OCI-LY1 (cell line): Measurements from ENCODE around the gene GPRC5C.

ENCODE experiments used
- H2AFZ ChIP-seq: fragments of 200-600 bp; sonication (generic), shearing (Covaris generic); 2 replicates; pipeline ENCODE4 v1.6.0; 2014; ENCODE audit warnings: antibody characterized with exemption, mild to moderate bottlenecking, low read length
- H3F3A ChIP-seq: fragments of 200-600 bp; sonication (generic), shearing (Covaris generic); 2 replicates; pipeline ENCODE4 v1.6.0; 2014; ENCODE audit warnings: mild to moderate bottlenecking, antibody characterized with exemption, low read length, moderate library complexity; ENCODE audit not compliant: insufficient read depth
- H3K27ac ChIP-seq: fragments of 200-600 bp; sonication (generic); 2 replicates; pipeline ENCODE4 v1.5.1; 2014; ENCODE audit warnings: low read length, mixed run types, mild to moderate bottlenecking, low read depth; ENCODE audit not compliant: poor library complexity, severe bottlenecking
- H3K27me3 ChIP-seq: fragments of 200-600 bp; sonication (generic); 2 replicates; pipeline ENCODE4 v1.6.0; 2014; ENCODE audit warnings: antibody characterized with exemption, mild to moderate bottlenecking, low read length, moderate library complexity; ENCODE audit not compliant: insufficient read depth
- H3K36me3 ChIP-seq: fragments of 200-600 bp; sonication (generic); 2 replicates; pipeline ENCODE4 v1.6.1; 2014; ENCODE audit warnings: mild to moderate bottlenecking, antibody characterized with exemption, low read length, moderate library complexity, mixed read lengths; ENCODE audit not compliant: insufficient read depth
- H3K4me1 ChIP-seq: fragments of 200-600 bp; sonication (generic); 2 replicates; pipeline ENCODE4 v1.5.1; 2014; ENCODE audit warnings: mild to moderate bottlenecking, low read length, moderate library complexity; ENCODE audit not compliant: insufficient read depth, severe bottlenecking
- H3K4me2 ChIP-seq: fragments of 200-600 bp; sonication (generic), shearing (Covaris generic); 2 replicates; pipeline ENCODE4 v1.6.1; 2014; ENCODE audit warnings: low read length
- H3K4me3 ChIP-seq: fragments of 200-600 bp; sonication (generic); 2 replicates; pipeline ENCODE4 v1.5.1; 2014; ENCODE audit warnings: low read length, low read depth, mild to moderate bottlenecking, mixed read lengths; ENCODE audit not compliant: poor library complexity, severe bottlenecking
- H3K79me2 ChIP-seq: fragments of 200-600 bp; shearing (Covaris generic); 2 replicates; pipeline ENCODE4 v1.6.1; 2016; ENCODE audit warnings: mixed run types, low read length, mixed read lengths; ENCODE audit not compliant: insufficient read depth
- H3K9ac ChIP-seq: fragments of 200-600 bp; sonication (generic), shearing (Covaris generic); 2 replicates; pipeline ENCODE4 v1.6.1; 2014; ENCODE audit warnings: mild to moderate bottlenecking, low read length, mixed read lengths
- H3K9me2 ChIP-seq: fragments of 200-600 bp; sonication (generic), shearing (Covaris generic); 2 replicates; pipeline ENCODE4 v1.6.1; 2014; ENCODE audit warnings: low read depth, mild to moderate bottlenecking, low read length, mixed read lengths
- H3K9me3 ChIP-seq: fragments of 200-600 bp; shearing (Covaris generic); 2 replicates; pipeline ENCODE4 v1.6.1; 2014; ENCODE audit warnings: low read length, mixed read lengths
- H4K20me1 ChIP-seq: fragments of 200-600 bp; sonication (generic), shearing (Covaris generic); 2 replicates; pipeline ENCODE4 v1.6.0; 2016; ENCODE audit warnings: mild to moderate bottlenecking, low read length; ENCODE audit not compliant: insufficient read depth
- CTCF ChIP-seq: fragments of 200-600 bp; sonication (generic), shearing (Covaris generic); IDR thresholded peaks from 2 replicates; pipeline ENCODE4 v1.5.1; 2017; ENCODE audit warnings: mild to moderate bottlenecking, antibody characterized with exemption, low read length, moderate library complexity, mixed read lengths
- EZH2 ChIP-seq: fragments of 200-600 bp; sonication (generic), shearing (Covaris generic); IDR thresholded peaks from 2 replicates; pipeline ENCODE4 v1.8.0; 2017; ENCODE audit warnings: borderline replicate concordance, mixed run types, mild to moderate bottlenecking, antibody characterized with exemption, low read length, moderate library complexity, mixed read lengths

The GPRC5C gene

GRCh38 chr17:74414510-74414909, 17.4 kb upstream of the GPRC5C start:
- no peak overlapping the region for H3K9ac ChIP-seq
- H3K27ac ChIP-seq: no peak overlapping the region
- H3K36me3 ChIP-seq: no peaks in the 10 kb centered on the region
- H2AFZ ChIP-seq: no peak overlapping the region
- no peaks in the 10 kb centered on the region for H3K9me3 ChIP-seq
- H3K27me3 ChIP-seq: no peaks in the 10 kb centered on the region
- H3F3A ChIP-seq: no peaks in the 10 kb centered on the region
- H3K79me2 ChIP-seq: no peaks in the 10 kb centered on the region
- no peak for TF ChIP-seq EZH2
- TF ChIP-seq CTCF: no peak
- H3K9me2 ChIP-seq: no peaks in the 10 kb centered on the region
- H3K4me2 ChIP-seq: no peak overlapping the region
- H3K4me3 ChIP-seq: no peak overlapping the region
- H3K4me1 ChIP-seq: no peaks in the 10 kb centered on the region
- no peaks in the 10 kb centered on the region for H4K20me1 ChIP-seq

DNA sequence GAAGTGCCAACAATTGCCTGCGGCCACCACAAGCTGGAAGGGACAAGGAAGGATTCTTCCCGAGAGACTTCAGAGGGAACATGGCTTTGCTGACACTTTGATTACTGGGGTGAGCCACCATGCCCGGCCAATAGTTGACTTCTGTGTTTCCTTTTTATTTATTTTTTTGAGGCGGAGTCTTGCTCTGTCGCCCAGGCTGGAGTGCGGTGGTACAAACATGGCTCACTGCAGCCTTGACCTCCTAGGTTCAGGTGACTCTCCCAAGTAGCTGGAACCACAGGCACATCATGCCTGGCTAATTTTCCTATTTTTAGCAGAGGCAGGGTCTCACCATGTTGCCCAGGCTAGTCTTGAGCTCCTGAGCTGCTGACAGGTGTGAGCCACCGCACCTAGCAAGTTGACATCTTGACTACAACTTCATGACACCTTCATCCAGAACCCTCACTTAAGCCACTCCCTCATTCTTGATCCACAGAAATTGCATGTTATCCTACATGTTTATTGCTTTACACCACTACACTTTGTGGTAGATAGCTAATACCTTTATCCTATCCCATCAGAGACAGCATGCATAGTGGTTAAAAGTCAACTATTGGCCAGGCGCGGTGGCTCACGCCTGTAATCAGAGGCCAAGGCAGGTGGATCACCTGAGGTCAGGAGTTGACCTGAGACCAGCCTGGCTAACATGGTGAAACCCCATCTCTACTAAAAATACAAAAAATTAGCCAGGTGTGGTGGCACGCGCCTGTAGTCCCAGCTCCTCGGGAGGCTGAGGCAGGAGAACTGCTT, 16.1 kb upstream of the GPRC5C start:
- Histone ChIP-seq H4K20me1 (no peaks in the 10 kb centered on the region), H3K27ac (no peak overlapping the region), H3K9me2 (no peaks in the 10 kb centered on the region), H3K4me2 (no peak overlapping the region), H3K4me1 (no peaks in the 10 kb centered on the region), H3K27me3 (no peaks in the 10 kb centered on the region), H2AFZ (no peak overlapping the region), H3K36me3 (no peaks in the 10 kb centered on the region), H3K9me3 (no peaks in the 10 kb centered on the region), H3K9ac (no peak overlapping the region), H3K79me2 (no peaks in the 10 kb centered on the region), H3K4me3 (no peak overlapping the region), H3F3A (no peaks in the 10 kb centered on the region)
- no peak for TF ChIP-seq EZH2

GRCh38 chr17:74417178-74418045, 14.5 kb upstream of the GPRC5C start:
- no peaks in the 10 kb centered on the region for H3F3A ChIP-seq
- H3K4me3 ChIP-seq: no peak overlapping the region
- H3K79me2 ChIP-seq: no peaks in the 10 kb centered on the region
- H3K9ac ChIP-seq: no peak overlapping the region
- no peak overlapping the region for H3K4me2 ChIP-seq
- H3K9me3 ChIP-seq: no peaks in the 10 kb centered on the region
- H3K27me3 ChIP-seq: no peaks in the 10 kb centered on the region
- no peaks in the 10 kb centered on the region for H3K9me2 ChIP-seq
- no peak overlapping the region for H2AFZ ChIP-seq
- H4K20me1 ChIP-seq: no peaks in the 10 kb centered on the region
- no peak overlapping the region for H3K27ac ChIP-seq
- TF ChIP-seq EZH2 (no peak), CTCF (no peak)
- H3K36me3 ChIP-seq: no peaks in the 10 kb centered on the region
- H3K4me1 ChIP-seq: no peaks in the 10 kb centered on the region
